GM12878 (cell line): ENCODE data around the gene NPC1. TPM values are rescaled to one million over a fixed set of nuclear protein-coding genes. Genes with fewer than 3 reads are reported as not detected.

Source experiments
- CEBPZ ChIP-seq: fragments of 150-350 bp; IDR thresholded peaks from 2 replicates; pipeline ENCODE4 v1.6.1; 2016; ENCODE audit warnings: low read depth, low read length
- FOS ChIP-seq: IDR thresholded peaks from 3 replicates; pipeline ENCODE4 v1.6.1; 2011; ENCODE audit warnings: borderline replicate concordance; ENCODE audit not compliant: insufficient read length; ENCODE audit errors: extremely low read depth
- HCFC1 ChIP-seq: fragments of 150-350 bp; IDR thresholded peaks from 2 replicates; pipeline ENCODE4 v1.6.1; 2014; ENCODE audit warnings: low read length
- HDGF ChIP-seq: fragments of 450-650 bp; IDR thresholded peaks from 2 replicates; pipeline ENCODE4 v1.6.1; 2016; ENCODE audit warnings: antibody characterized with exemption
- IKZF1 ChIP-seq: fragments of 450-650 bp; conservative IDR thresholded peaks from 2 replicates; pipeline ENCODE4 v1.6.1; 2017; ENCODE audit warnings: antibody characterized with exemption, mild to moderate bottlenecking
- IRF5 ChIP-seq: fragments of 450-650 bp; IDR thresholded peaks from 2 replicates; pipeline ENCODE4 v1.6.1; 2017; ENCODE audit warnings: borderline replicate concordance
- MTA3 ChIP-seq: IDR thresholded peaks from 2 replicates; pipeline ENCODE4 v1.6.1; 2012; ENCODE audit warnings: low read length, inconsistent platforms, borderline replicate concordance
- POLR2AphosphoS2 ChIP-seq: IDR thresholded peaks from 2 replicates; pipeline ENCODE4 v1.6.1; 2011; ENCODE audit warnings: low read depth, mild to moderate bottlenecking, low read length, improper control_type of control experiment, moderate library complexity
- RBBP5 ChIP-seq: fragments of 200-600 bp; sonication (generic); conservative IDR thresholded peaks from 2 replicates; pipeline ENCODE4 v1.6.1; 2016
- SMC3 ChIP-seq: IDR thresholded peaks from 2 replicates; pipeline ENCODE4 v1.6.1; 2011; ENCODE audit warnings: low read length, improper control_type of control experiment, borderline replicate concordance
- TCF7 ChIP-seq: IDR thresholded peaks from 2 replicates; pipeline ENCODE4 v1.6.1; 2014; ENCODE audit warnings: antibody characterized with exemption, borderline replicate concordance
- ZNF384 ChIP-seq: IDR thresholded peaks from 2 replicates; pipeline ENCODE4 v1.6.1; 2012; ENCODE audit warnings: low read depth, mild to moderate bottlenecking, low read length, improper control_type of control experiment, borderline replicate concordance
- ZNF592 ChIP-seq: fragments of 450-650 bp; IDR thresholded peaks from 2 replicates; pipeline ENCODE4 v1.6.1; 2017; ENCODE audit warnings: mild to moderate bottlenecking, moderate library complexity
- polyA plus RNA-seq, 11 experiments: library from polyadenylated mRNA; depleted of rRNA in 4 of 11; unstranded in 6 of 11; stranded (reverse) in 5 of 11; fragments of >200 nt; fragmentation: Nextera tagmentation in 4 of 11; fragmentation: Illumina TruSeq in 1 of 11; extraction: Ambion mirVana in 4 of 11; extraction: Trizol in 1 of 11; gene quantifications; 1 replicate in 1 of 11; 2 replicates in 10 of 11; pipeline versions ENCODE4 v1.2.1 to v1.2.3, GENCODE V29; 2011 to 2016; ENCODE audit warnings: inconsistent platforms in 2 of 11, missing spikeins in 2 of 11, low read depth in 1 of 11
- total RNA-seq, 4 experiments: library from RNA; depleted of rRNA in 3 of 4; stranded (reverse); fragments of >200 nt in 3 of 4; fragmentation: Illumina TruSeq in 1 of 4; extraction: Trizol in 1 of 4; gene quantifications; 2 replicates each; pipeline versions ENCODE4 v1.2.1 to v1.2.3, GENCODE V29; 2013 to 2021
- TF ChIP-seq, protein P1 (sequence below): IDR thresholded peaks from 2 replicates; pipeline ENCODE4 v1.6.1; 2011; ENCODE audit warnings: borderline replicate concordance, low read depth, mild to moderate bottlenecking, moderate library complexity, low read length; ENCODE audit not compliant: insufficient read depth, poor library complexity, severe bottlenecking
- TF ChIP-seq, protein P2 (sequence below): fragments of 450-650 bp; formaldehyde crosslinking; IDR thresholded peaks from 2 replicates; pipeline ENCODE4 v1.4.0; 2022; ENCODE audit warnings: mild to moderate bottlenecking, moderate library complexity

NPC1 gene
- total and polyA plus RNA-seq, 10 of the 15 experiments (the other 5 are each of a cell fraction or from before 2014, with no cell fraction given) = 10.1 to 45.2 (median 19.4) TPM

DNA sequence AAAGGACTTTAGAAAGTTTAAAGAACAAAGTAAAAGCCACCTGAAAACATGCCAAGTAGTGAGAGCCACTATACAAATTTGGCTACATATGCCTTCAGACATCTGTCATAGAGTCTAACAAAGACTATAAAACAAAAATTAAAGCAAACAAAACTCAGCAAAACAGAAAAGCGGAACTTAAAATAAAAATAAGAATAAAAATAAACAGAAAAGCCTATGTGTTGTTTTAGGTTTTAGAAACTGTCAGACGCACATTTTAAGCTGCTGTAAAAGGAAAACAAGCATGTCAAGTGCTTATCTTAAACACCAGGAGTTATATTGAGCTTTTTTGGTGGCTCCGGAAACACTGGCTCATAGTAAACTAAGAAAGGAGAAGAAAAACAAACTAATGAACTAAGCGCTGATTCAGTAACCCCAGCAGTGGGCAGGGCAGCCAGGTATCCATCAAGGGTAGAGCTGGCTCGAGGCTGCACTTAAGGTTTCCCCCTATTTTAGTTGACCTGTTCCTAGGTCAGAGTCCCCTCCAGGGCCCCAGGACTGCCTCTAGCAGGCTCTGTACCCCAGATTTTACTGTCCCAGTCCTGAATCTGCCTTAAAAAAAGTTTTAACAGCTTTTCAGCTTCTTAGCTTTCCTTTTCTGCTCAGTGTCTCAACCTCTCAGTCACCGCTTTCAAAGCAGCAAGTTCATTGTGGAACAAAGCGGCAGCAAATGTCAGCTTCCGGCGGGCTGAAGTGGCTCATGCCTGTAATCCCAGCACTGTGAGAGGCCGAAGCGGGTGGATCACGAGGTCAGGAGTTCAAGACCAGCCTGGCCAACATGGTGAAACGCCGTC, 98.4 kb downstream of the NPC1 start (continued):
- TF ChIP-seq, protein P1, sequence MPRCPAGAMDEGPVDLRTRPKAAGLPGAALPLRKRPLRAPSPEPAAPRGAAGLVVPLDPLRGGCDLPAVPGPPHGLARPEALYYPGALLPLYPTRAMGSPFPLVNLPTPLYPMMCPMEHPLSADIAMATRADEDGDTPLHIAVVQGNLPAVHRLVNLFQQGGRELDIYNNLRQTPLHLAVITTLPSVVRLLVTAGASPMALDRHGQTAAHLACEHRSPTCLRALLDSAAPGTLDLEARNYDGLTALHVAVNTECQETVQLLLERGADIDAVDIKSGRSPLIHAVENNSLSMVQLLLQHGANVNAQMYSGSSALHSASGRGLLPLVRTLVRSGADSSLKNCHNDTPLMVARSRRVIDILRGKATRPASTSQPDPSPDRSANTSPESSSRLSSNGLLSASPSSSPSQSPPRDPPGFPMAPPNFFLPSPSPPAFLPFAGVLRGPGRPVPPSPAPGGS = no peak
- TF ChIP-seq POLR2AphosphoS2 (no peak), HDGF (peak; percentile 37; the same call in 1 of the 2 replicates), ZNF384 (no peak), SMC3 (no peak), RBBP5 (no peak), HCFC1 (no peak), IRF5 (no peak), FOS (no peak), TCF7 (no peak), ZNF592 (0 out of 2 replicates have a peak, but pooled peaks have one; percentile 56), MTA3 (no peak), IKZF1 (peak; percentile 10; the same call in 1 of the 2 replicates), CEBPZ (no peak)
- TF ChIP-seq, protein P2, sequence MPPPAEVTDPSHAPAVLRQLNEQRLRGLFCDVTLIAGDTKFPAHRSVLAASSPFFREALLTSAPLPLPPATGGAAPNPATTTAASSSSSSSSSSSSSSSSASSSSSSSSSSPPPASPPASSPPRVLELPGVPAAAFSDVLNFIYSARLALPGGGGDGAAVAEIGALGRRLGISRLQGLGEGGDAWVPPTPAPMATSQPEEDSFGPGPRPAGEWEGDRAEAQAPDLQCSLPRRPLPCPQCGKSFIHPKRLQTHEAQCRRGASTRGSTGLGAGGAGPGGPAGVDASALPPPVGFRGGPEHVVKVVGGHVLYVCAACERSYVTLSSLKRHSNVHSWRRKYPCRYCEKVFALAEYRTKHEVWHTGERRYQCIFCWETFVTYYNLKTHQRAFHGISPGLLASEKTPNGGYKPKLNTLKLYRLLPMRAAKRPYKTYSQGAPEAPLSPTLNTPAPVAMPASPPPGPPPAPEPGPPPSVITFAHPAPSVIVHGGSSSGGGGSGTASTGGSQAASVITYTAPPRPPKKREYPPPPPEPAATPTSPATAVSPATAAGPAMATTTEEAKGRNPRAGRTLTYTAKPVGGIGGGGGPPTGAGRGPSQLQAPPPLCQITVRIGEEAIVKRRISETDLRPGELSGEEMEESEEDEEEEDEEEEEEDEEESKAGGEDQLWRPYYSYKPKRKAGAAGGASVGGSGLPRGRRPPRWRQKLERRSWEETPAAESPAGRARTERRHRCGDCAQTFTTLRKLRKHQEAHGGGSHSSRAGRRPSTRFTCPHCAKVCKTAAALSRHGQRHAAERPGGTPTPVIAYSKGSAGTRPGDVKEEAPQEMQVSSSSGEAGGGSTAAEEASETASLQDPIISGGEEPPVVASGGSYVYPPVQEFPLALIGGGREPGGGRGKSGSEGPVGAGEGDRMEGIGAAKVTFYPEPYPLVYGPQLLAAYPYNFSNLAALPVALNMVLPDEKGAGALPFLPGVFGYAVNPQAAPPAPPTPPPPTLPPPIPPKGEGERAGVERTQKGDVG = no peak
